Panc1 (cell line): ENCODE data around the gene KCNK2. TPM values are rescaled to one million over a fixed set of nuclear protein-coding genes. Genes with fewer than 3 reads are reported as not detected.

Experiments used
- ATAC-seq: fragments of 200-7000 bp; cut with Tn5 transposase; 2 replicates; pipeline ENCODE4 v1.9.1; 2020; ENCODE audit warnings: mild to moderate bottlenecking, moderate library complexity
- BruUV-seq: library from RNA; stranded (reverse); fragments of 400-500 nt; replicated peaks from 2 replicates; lab custom pipeline; 2021; lab: Mats Ljungman, UMichigan
- CTCF ChIA-PET: fragments of 300-600 bp; sonication (Branson Sonifier 250); formaldehyde crosslinking; loops from one replicate; lab custom pipeline; 2022; ENCODE audit warnings: antibody characterized with exemption; lab: Charles Lee
- POLR2A ChIA-PET: fragments of 300-600 bp; sonication (Branson Sonifier 250); formaldehyde crosslinking; loops from one replicate; lab custom pipeline; 2022; ENCODE audit warnings: antibody characterized with exemption; lab: Charles Lee
- DNase-seq: peaks from one replicate; pipeline ENCODE4 v3.0.0-alpha.2; 2010; ENCODE audit warnings: low read depth, low spot score
- H3K27ac ChIP-seq: 2 replicates; pipeline ENCODE4 v1.5.1; 2011; ENCODE audit warnings: mild to moderate bottlenecking, low read length, inconsistent platforms
- H3K27me3 ChIP-seq: fragments of 200-500 bp; sonication (Bioruptor generic); 2 replicates; pipeline ENCODE4 v1.6.0; 2014; ENCODE audit warnings: low read length, inconsistent platforms; ENCODE audit not compliant: control insufficient read depth, insufficient read depth
- H3K36me3 ChIP-seq: fragments of 200-500 bp; sonication (Bioruptor generic); 2 replicates; pipeline ENCODE4 v1.5.1; 2014; ENCODE audit warnings: inconsistent platforms, mild to moderate bottlenecking, low read length, moderate library complexity; ENCODE audit not compliant: control insufficient read depth, insufficient read depth
- H3K4me1 ChIP-seq: 2 replicates; pipeline ENCODE4 v1.5.1; 2011; ENCODE audit warnings: inconsistent platforms, mild to moderate bottlenecking, low read length, moderate library complexity; ENCODE audit not compliant: control insufficient read depth, insufficient read depth
- H3K4me3 ChIP-seq, 2 experiments: 2 replicates each; pipeline ENCODE4 v1.5.1; 2011 to 2012; ENCODE audit warnings: low read depth in 2 of 2, low read length in 2 of 2, mild to moderate bottlenecking in 2 of 2, inconsistent platforms in 1 of 2, moderate library complexity in 1 of 2
- H3K9me3 ChIP-seq: fragments of 200-500 bp; sonication (Bioruptor generic); 2 replicates; pipeline ENCODE4 v1.5.1; 2014; ENCODE audit warnings: low read depth, mild to moderate bottlenecking, inconsistent platforms, low read length, moderate library complexity; ENCODE audit not compliant: control insufficient read depth, insufficient read depth
- POLR2AphosphoS5 ChIP-seq: IDR thresholded peaks from 2 replicates; pipeline ENCODE4 v1.6.1; 2012; ENCODE audit warnings: mild to moderate bottlenecking, low read depth, low read length, moderate library complexity
- SIN3A ChIP-seq: IDR thresholded peaks from 2 replicates; pipeline ENCODE4 v1.6.1; 2012; ENCODE audit warnings: low read depth, mild to moderate bottlenecking, low read length, moderate library complexity, borderline replicate concordance; ENCODE audit not compliant: insufficient read depth
- TCF7L2 ChIP-seq: IDR thresholded peaks from 2 replicates; pipeline ENCODE4 v1.6.1; 2011; ENCODE audit warnings: mild to moderate bottlenecking, low read depth, low read length, inconsistent platforms
- in situ Hi-C: cut with HindIII; loops from 2 replicates; pipeline ENCODE4 v1.10.0; 2016; ENCODE audit warnings: low sequenced_read_pairs, low pct_unique_long_range_greater_than_20kb
- intact Hi-C: fragments of 100-400 bp; cut with micrococcal nuclease; formaldehyde crosslinking; loops from one replicate; pipeline ENCODE4 v1.10.0; 2022; ENCODE audit not compliant: unreplicated experiment
- total RNA-seq: library from RNA; stranded (reverse); gene quantifications from one replicate; pipeline ENCODE4 v1.2.1, GENCODE V29; 2021; ENCODE audit not compliant: unreplicated experiment
- TF ChIP-seq, protein P1 (sequence below), 2 experiments: IDR thresholded peaks; 2 replicates each; pipeline ENCODE4 v1.6.1; 2011 to 2012; ENCODE audit warnings: low read depth in 2 of 2, control low read depth in 1 of 2, low read length in 1 of 2, mild to moderate bottlenecking in 1 of 2, moderate library complexity in 1 of 2; ENCODE audit not compliant: insufficient read depth in 1 of 2
- TF ChIP-seq, protein P2 (sequence below): fragments of 450-650 bp; IDR thresholded peaks from 2 replicates; pipeline ENCODE4 v1.5.1; 2017; ENCODE audit warnings: mild to moderate bottlenecking

KCNK2 gene
- total RNA-seq, 1 experiment from 2014 or later: 0.28 TPM

DNA sequence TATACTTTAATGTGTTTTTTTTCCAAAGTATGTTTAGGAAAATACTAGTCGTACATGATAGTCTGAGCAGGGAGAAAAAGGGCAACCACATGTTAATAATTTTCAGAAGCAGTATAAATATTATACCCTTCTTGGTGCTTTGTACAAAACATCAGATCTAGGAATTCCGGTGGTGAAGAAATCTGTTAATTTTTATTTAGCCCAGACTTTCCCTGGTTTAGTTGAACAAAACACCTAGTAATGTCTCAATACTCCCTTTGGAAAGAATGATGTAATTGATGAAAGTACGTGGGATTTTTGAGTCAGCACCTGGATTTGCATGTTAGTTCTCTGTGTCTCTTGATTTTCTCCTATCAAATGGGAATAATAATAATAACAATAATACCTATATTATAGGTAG lies 38.4 kb upstream of the KCNK2 start:
- Histone ChIP-seq H3K27ac (no peak overlapping the region), H3K4me3 (no peak overlapping the region), H3K4me1 (no peaks in the 10 kb centered on the region), H3K9me3 (no peaks in the 10 kb centered on the region), H3K36me3 (no peaks in the 10 kb centered on the region), H3K27me3 (no peaks in the 10 kb centered on the region)
- TF ChIP-seq SIN3A (no peak), TCF7L2 (no peak), POLR2AphosphoS5 (no peak)
- TF ChIP-seq, protein P1, sequence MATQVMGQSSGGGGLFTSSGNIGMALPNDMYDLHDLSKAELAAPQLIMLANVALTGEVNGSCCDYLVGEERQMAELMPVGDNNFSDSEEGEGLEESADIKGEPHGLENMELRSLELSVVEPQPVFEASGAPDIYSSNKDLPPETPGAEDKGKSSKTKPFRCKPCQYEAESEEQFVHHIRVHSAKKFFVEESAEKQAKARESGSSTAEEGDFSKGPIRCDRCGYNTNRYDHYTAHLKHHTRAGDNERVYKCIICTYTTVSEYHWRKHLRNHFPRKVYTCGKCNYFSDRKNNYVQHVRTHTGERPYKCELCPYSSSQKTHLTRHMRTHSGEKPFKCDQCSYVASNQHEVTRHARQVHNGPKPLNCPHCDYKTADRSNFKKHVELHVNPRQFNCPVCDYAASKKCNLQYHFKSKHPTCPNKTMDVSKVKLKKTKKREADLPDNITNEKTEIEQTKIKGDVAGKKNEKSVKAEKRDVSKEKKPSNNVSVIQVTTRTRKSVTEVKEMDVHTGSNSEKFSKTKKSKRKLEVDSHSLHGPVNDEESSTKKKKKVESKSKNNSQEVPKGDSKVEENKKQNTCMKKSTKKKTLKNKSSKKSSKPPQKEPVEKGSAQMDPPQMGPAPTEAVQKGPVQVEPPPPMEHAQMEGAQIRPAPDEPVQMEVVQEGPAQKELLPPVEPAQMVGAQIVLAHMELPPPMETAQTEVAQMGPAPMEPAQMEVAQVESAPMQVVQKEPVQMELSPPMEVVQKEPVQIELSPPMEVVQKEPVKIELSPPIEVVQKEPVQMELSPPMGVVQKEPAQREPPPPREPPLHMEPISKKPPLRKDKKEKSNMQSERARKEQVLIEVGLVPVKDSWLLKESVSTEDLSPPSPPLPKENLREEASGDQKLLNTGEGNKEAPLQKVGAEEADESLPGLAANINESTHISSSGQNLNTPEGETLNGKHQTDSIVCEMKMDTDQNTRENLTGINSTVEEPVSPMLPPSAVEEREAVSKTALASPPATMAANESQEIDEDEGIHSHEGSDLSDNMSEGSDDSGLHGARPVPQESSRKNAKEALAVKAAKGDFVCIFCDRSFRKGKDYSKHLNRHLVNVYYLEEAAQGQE (IDR thresholded peaks at IDR 0.05; ENCODE audit: insufficient read depth in 1 of 2, low read depth in 2 of 2, low read length in 1 of 2): no peak
- TF ChIP-seq, protein P2, sequence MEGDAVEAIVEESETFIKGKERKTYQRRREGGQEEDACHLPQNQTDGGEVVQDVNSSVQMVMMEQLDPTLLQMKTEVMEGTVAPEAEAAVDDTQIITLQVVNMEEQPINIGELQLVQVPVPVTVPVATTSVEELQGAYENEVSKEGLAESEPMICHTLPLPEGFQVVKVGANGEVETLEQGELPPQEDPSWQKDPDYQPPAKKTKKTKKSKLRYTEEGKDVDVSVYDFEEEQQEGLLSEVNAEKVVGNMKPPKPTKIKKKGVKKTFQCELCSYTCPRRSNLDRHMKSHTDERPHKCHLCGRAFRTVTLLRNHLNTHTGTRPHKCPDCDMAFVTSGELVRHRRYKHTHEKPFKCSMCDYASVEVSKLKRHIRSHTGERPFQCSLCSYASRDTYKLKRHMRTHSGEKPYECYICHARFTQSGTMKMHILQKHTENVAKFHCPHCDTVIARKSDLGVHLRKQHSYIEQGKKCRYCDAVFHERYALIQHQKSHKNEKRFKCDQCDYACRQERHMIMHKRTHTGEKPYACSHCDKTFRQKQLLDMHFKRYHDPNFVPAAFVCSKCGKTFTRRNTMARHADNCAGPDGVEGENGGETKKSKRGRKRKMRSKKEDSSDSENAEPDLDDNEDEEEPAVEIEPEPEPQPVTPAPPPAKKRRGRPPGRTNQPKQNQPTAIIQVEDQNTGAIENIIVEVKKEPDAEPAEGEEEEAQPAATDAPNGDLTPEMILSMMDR: no peak
- no TSS peak for BruUV-seq
- ChIA-PET CTCF (no interaction called here), POLR2A (no interaction called here)
- intact Hi-C loops: no loop called here
- ATAC-seq: no peak
- no peak for DNase-seq
- in situ Hi-C loops: no loop called here

- in situ Hi-C loops (no loop called here), intact Hi-C loops (no loop called here)
- CTCF ChIA-PET: no interaction called here
- H3K27me3 ChIP-seq: no peaks in the 10 kb centered on the region; the same call in 1 of the 2 replicates
- H3K36me3 ChIP-seq: no peaks in the 10 kb centered on the region
- no peak for DNase-seq
- no peaks in the 10 kb centered on the region for H3K9me3 ChIP-seq
- no TSS peak for BruUV-seq
- POLR2A ChIA-PET: no interaction called here
- H3K4me1 ChIP-seq: no peaks in the 10 kb centered on the region
- no peak overlapping the region for H3K27ac ChIP-seq
- H3K4me3 ChIP-seq: no peak overlapping the region
- no peak for ATAC-seq
- TF ChIP-seq TCF7L2 (no peak), POLR2AphosphoS5 (no peak), SIN3A (no peak)
- TF ChIP-seq, protein P2: no peak
- TF ChIP-seq, protein P1 (IDR thresholded peaks at IDR 0.05; ENCODE audit: insufficient read depth in 1 of 2, low read depth in 2 of 2, low read length in 1 of 2): no peak
These were observed 36.7 kb upstream of the KCNK2 start for GRCh38 chr1:215045698-215046308.
